HG03135 (cell line): ENCODE data around the gene GPR183.

Experiments used
- ATAC-seq: cut with Tn5 transposase; IDR thresholded peaks from one replicate; pipeline ENCODE4 v1.9.1; 2021; ENCODE audit warnings: mild to moderate bottlenecking, moderate library complexity; ENCODE audit not compliant: unreplicated experiment

GPR183 gene

GRCh38 chr13:99272481-99272880 lies 34.7 kb downstream of the GPR183 start:
- ATAC-seq: no peak

- no peak for ATAC-seq
These were observed 36.0 kb downstream of the GPR183 start for GRCh38 chr13:99271249-99271648.

GRCh38 chr13:99270518-99270917 lies 36.7 kb downstream of the GPR183 start:
- ATAC-seq: no peak

- ATAC-seq: peak; percentile 71
These were observed 37.5 kb downstream of the GPR183 start for GRCh38 chr13:99269627-99270241.

- ATAC-seq: no peak
These were observed 38.4 kb downstream of the GPR183 start for GRCh38 chr13:99268822-99269221.

- no peak for ATAC-seq
These were observed 39.3 kb downstream of the GPR183 start for GRCh38 chr13:99267927-99268326.

GRCh38 chr13:99266827-99267226 lies 40.4 kb downstream of the GPR183 start:
- no peak for ATAC-seq

- ATAC-seq: no peak
These were observed 41.3 kb downstream of the GPR183 start for GRCh38 chr13:99265821-99266426.

- ATAC-seq: no peak
These were observed 41.9 kb downstream of the GPR183 start for GRCh38 chr13:99265162-99265800.

GRCh38 chr13:99264051-99264450 lies 43.1 kb downstream of the GPR183 start:
- ATAC-seq: no peak

- no peak for ATAC-seq
These were observed 43.9 kb downstream of the GPR183 start for GRCh38 chr13:99263126-99263785.

- no peak for ATAC-seq
These were observed 46.1 kb downstream of the GPR183 start for GRCh38 chr13:99261059-99261458.

GRCh38 chr13:99260216-99260615 lies 47.0 kb downstream of the GPR183 start:
- ATAC-seq: no peak

- ATAC-seq: peak; percentile 64
These were observed 48.3 kb downstream of the GPR183 start for GRCh38 chr13:99258946-99259345.

- ATAC-seq: peak; percentile 88
These were observed 48.9 kb downstream of the GPR183 start, which contains the start of gene GPR18 for GRCh38 chr13:99258210-99258860. TSS of gene GPR18 (minus strand) at chr13:99258379. CDS start at chr13:99255872, 2,507 bp downstream.

GRCh38 chr13:99257291-99257690 lies 49.9 kb downstream of the GPR183 start:
- ATAC-seq: no peak

GRCh38 chr13:99256709-99257108 lies 50.5 kb downstream of the GPR183 start:
- ATAC-seq: no peak

- no peak for ATAC-seq
These were observed 50.9 kb downstream of the GPR183 start for GRCh38 chr13:99256283-99256682.

- ATAC-seq: no peak
These were observed 51.9 kb downstream of the GPR183 start for GRCh38 chr13:99255271-99255670.

GRCh38 chr13:99254830-99255229 lies 52.4 kb downstream of the GPR183 start:
- no peak for ATAC-seq

- no peak for ATAC-seq
These were observed 55.3 kb downstream of the GPR183 start for GRCh38 chr13:99251921-99252320.
